ENCODE measurements around the gene FARS2.

DNA sequence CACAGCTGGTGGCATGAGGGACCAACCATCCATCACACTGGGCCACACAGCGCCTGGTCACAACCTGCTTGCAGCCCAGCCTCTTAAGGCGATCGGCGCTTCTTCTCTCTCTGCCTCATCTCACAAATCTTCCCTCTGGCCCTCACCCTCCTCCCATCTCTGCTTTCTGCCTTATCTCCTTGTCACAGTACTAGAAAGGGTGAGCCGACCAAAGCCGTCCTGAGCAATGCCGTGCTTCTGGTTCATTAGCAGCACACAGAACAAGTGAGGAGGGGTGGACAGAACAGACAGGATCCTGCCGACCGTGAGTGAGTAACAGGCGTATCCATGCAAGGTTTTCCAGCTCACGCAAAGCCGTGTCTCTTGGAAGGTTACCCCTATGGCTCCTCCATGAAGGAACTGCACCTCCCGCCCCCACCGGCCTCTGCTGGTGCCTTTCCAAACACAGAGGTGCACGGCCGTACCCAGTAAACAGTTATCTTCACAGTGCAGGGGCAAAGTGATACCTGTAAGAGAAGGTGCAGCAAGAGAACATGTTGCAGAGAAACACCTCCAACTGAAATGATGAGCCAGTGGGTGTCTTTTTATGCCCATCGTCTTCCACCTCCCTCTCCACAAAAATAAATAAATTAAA, 331.7 kb downstream of the FARS2 start:
- TF ChIP-seq TAF1 (IDR thresholded peaks at IDR 0.05; ENCODE audit: low read depth) (no peak), RAD21 (conservative IDR thresholded peaks at IDR 0.05) (no peak), MXI1 (conservative IDR thresholded peaks at IDR 0.05; ENCODE audit: poor library complexity, severe bottlenecking) (no peak), EZH2 (IDR thresholded peaks at IDR 0.05; ENCODE audit: borderline replicate concordance, insufficient read depth, low read length, poor library complexity, severe bottlenecking) (no peak), POLR2AphosphoS5 (IDR thresholded peaks at IDR 0.05) (no peak), EP300 (conservative IDR thresholded peaks at IDR 0.05; ENCODE audit: poor library complexity, severe bottlenecking) (no peak), SMC3 (conservative IDR thresholded peaks at IDR 0.05; ENCODE audit: poor library complexity) (no peak)
- TF ChIP-seq, protein P1, sequence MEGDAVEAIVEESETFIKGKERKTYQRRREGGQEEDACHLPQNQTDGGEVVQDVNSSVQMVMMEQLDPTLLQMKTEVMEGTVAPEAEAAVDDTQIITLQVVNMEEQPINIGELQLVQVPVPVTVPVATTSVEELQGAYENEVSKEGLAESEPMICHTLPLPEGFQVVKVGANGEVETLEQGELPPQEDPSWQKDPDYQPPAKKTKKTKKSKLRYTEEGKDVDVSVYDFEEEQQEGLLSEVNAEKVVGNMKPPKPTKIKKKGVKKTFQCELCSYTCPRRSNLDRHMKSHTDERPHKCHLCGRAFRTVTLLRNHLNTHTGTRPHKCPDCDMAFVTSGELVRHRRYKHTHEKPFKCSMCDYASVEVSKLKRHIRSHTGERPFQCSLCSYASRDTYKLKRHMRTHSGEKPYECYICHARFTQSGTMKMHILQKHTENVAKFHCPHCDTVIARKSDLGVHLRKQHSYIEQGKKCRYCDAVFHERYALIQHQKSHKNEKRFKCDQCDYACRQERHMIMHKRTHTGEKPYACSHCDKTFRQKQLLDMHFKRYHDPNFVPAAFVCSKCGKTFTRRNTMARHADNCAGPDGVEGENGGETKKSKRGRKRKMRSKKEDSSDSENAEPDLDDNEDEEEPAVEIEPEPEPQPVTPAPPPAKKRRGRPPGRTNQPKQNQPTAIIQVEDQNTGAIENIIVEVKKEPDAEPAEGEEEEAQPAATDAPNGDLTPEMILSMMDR (IDR thresholded peaks at IDR 0.05; ENCODE audit: poor library complexity, severe bottlenecking) = no peak
- TF ChIP-seq, protein P2, sequence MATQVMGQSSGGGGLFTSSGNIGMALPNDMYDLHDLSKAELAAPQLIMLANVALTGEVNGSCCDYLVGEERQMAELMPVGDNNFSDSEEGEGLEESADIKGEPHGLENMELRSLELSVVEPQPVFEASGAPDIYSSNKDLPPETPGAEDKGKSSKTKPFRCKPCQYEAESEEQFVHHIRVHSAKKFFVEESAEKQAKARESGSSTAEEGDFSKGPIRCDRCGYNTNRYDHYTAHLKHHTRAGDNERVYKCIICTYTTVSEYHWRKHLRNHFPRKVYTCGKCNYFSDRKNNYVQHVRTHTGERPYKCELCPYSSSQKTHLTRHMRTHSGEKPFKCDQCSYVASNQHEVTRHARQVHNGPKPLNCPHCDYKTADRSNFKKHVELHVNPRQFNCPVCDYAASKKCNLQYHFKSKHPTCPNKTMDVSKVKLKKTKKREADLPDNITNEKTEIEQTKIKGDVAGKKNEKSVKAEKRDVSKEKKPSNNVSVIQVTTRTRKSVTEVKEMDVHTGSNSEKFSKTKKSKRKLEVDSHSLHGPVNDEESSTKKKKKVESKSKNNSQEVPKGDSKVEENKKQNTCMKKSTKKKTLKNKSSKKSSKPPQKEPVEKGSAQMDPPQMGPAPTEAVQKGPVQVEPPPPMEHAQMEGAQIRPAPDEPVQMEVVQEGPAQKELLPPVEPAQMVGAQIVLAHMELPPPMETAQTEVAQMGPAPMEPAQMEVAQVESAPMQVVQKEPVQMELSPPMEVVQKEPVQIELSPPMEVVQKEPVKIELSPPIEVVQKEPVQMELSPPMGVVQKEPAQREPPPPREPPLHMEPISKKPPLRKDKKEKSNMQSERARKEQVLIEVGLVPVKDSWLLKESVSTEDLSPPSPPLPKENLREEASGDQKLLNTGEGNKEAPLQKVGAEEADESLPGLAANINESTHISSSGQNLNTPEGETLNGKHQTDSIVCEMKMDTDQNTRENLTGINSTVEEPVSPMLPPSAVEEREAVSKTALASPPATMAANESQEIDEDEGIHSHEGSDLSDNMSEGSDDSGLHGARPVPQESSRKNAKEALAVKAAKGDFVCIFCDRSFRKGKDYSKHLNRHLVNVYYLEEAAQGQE (IDR thresholded peaks at IDR 0.05; ENCODE audit: borderline replicate concordance) = no peak
